Lower lobe of right lung (tissue), 2 donors: Measurements from ENCODE around the gene PTPRG. TPM values are rescaled to one million over a fixed set of nuclear protein-coding genes. Genes with fewer than 3 reads are reported as not detected.

Experiments used
- ATAC-seq, 2 donors: fragments of 200-7000 bp; cut with Tn5 transposase; one replicate each; pipeline ENCODE4 v1.9.1; 2020 to 2022; ENCODE audit warnings: mild to moderate bottlenecking in 2 of 2, moderate library complexity in 2 of 2
- DNase-seq: peaks from one replicate; pipeline ENCODE4 v3.0.0-alpha.2; 2020
- H3K27ac ChIP-seq: fragments of 200-600 bp; one replicate; pipeline ENCODE4 v1.8.0; 2022
- H3K27me3 ChIP-seq: fragments of 200-600 bp; one replicate; pipeline ENCODE4 v1.8.0; 2022; ENCODE audit warnings: low read depth
- H3K36me3 ChIP-seq: fragments of 200-600 bp; one replicate; pipeline ENCODE4 v1.8.0; 2022; ENCODE audit warnings: mild to moderate bottlenecking
- H3K4me1 ChIP-seq: fragments of 200-600 bp; one replicate; pipeline ENCODE4 v1.8.0; 2022
- H3K4me3 ChIP-seq: fragments of 200-600 bp; one replicate; pipeline ENCODE4 v1.8.0; 2022; ENCODE audit warnings: mild to moderate bottlenecking
- H3K9me3 ChIP-seq: fragments of 200-600 bp; one replicate; pipeline ENCODE4 v1.8.0; 2022
- CTCF ChIP-seq: fragments of 200-600 bp; IDR thresholded peaks from one replicate; pipeline ENCODE4 v1.8.0; 2022; ENCODE audit warnings: antibody characterized with exemption, mild to moderate bottlenecking
- intact Hi-C: fragments of 100-400 bp; cut with DNase I; formaldehyde crosslinking; loops from one replicate; pipeline ENCODE4 v1.11.0; 2022
- total RNA-seq: library from RNA; stranded (reverse); fragmentation: NEBNext Ultra II Directional; extraction: Animal tissue kit (Norgen Biotek cat#: 25700); gene quantifications from one replicate; pipeline ENCODE4 v1.2.1, GENCODE V29; 2021
- donor health status: DM: no; HTN: yes; CAD: no; lungs with severe emphysema.

The PTPRG gene
- total RNA-seq, 1 donor from 2014 or later, result 67.6 TPM

GRCh38 chr3:61568127-61568526 lies 6.8 kb downstream of the PTPRG start:
- no peak overlapping the region for H3K4me3 ChIP-seq
- TF ChIP-seq CTCF, result no peak
- no peaks in the 10 kb centered on the region for H3K27me3 ChIP-seq
- intact Hi-C loops, result no loop called here
- no peaks in the 10 kb centered on the region for H3K9me3 ChIP-seq
- peaks cover 29% of the 10 kb centered on the region for H3K4me1 ChIP-seq
- H3K27ac ChIP-seq, result no peak overlapping the region
- ATAC-seq (no peak), DNase-seq (no peak)
- H3K36me3 ChIP-seq, result no peaks in the 10 kb centered on the region

- Histone ChIP-seq H3K9me3 (no peaks in the 10 kb centered on the region), H3K27ac (no peak overlapping the region), H3K4me1 (peaks cover 24% of the 10 kb centered on the region), H3K4me3 (no peak overlapping the region), H3K27me3 (no peaks in the 10 kb centered on the region), H3K36me3 (no peaks in the 10 kb centered on the region)
- DNase-seq (no peak), ATAC-seq (no peak)
- no peak for TF ChIP-seq CTCF
- intact Hi-C loops, result no loop called here
These were observed 8.6 kb downstream of the PTPRG start for GRCh38 chr3:61569856-61570580.

GRCh38 chr3:61570813-61571212 lies 9.4 kb downstream of the PTPRG start:
- Histone ChIP-seq H3K9me3 (no peaks in the 10 kb centered on the region), H3K4me1 (peaks cover 16% of the 10 kb centered on the region), H3K27me3 (no peaks in the 10 kb centered on the region), H3K4me3 (no peak overlapping the region), H3K36me3 (no peaks in the 10 kb centered on the region), H3K27ac (no peak overlapping the region)
- no peak for DNase-seq
- no peak for ATAC-seq
- TF ChIP-seq CTCF, result no peak
- intact Hi-C loops, result no loop called here

- H3K36me3 ChIP-seq, result no peaks in the 10 kb centered on the region
- DNase-seq, result no peak
- H3K9me3 ChIP-seq, result no peaks in the 10 kb centered on the region
- no peak overlapping the region for H3K27ac ChIP-seq
- no peak overlapping the region for H3K4me3 ChIP-seq
- H3K4me1 ChIP-seq, result peaks cover 7% of the 10 kb centered on the region
- no peaks in the 10 kb centered on the region for H3K27me3 ChIP-seq
- no peak for TF ChIP-seq CTCF
- intact Hi-C loops, result no loop called here
- ATAC-seq, result no peak
These were observed 10.4 kb downstream of the PTPRG start for GRCh38 chr3:61571516-61572336.

- ATAC-seq, result no peak
These were observed 11.5 kb downstream of the PTPRG start for GRCh38 chr3:61572879-61573278.

More at GRCh38 chr3:61572879-61573278, 11.5 kb downstream of the PTPRG start:
- no peak for DNase-seq
- no peak for TF ChIP-seq CTCF
- Histone ChIP-seq H3K9me3 (no peaks in the 10 kb centered on the region), H3K27me3 (no peaks in the 10 kb centered on the region), H3K27ac (no peak overlapping the region), H3K4me1 (no peaks in the 10 kb centered on the region), H3K36me3 (no peaks in the 10 kb centered on the region), H3K4me3 (no peak overlapping the region)
- intact Hi-C loops, result no loop called here
